HCT116 (cell line): Measurements from ENCODE around the gene ZNF319.

Experiments used
- CEBPB ChIP-seq: IDR thresholded peaks from 2 replicates; pipeline ENCODE4 v1.6.1; 2012; ENCODE audit warnings: low read depth
- CTCF ChIP-seq, 3 experiments: fragments of 200-600 bp in 1 of 3; sonication (generic) in 1 of 3; IDR thresholded peaks in 2 of 3; conservative IDR thresholded peaks in 1 of 3; 2 replicates each; pipeline ENCODE4 v1.5.1; 2012 to 2017; ENCODE audit warnings: low read depth in 2 of 3, low read length in 2 of 3, antibody characterized with exemption in 1 of 3, borderline replicate concordance in 1 of 3, control low read depth in 1 of 3, mild to moderate bottlenecking in 1 of 3, mixed read lengths in 1 of 3, mixed run types in 1 of 3, moderate library complexity in 1 of 3; ENCODE audit not compliant: insufficient read depth in 1 of 3
- EGR1 ChIP-seq: IDR thresholded peaks from 2 replicates; pipeline ENCODE4 v1.6.1; 2012; ENCODE audit warnings: low read depth
- EZH2phosphoT487 ChIP-seq: fragments of 200-600 bp; IDR thresholded peaks from 2 replicates; pipeline ENCODE4 v1.6.1; 2018; ENCODE audit warnings: antibody characterized with exemption, borderline replicate concordance
- JUND ChIP-seq: IDR thresholded peaks from 2 replicates; pipeline ENCODE4 v1.6.1; 2012
- POLR2A ChIP-seq: IDR thresholded peaks from 2 replicates; pipeline ENCODE4 v1.7.0; 2011; ENCODE audit warnings: borderline replicate concordance; ENCODE audit not compliant: insufficient read depth, insufficient read length; ENCODE audit errors: extremely low read depth
- REST ChIP-seq: IDR thresholded peaks from 2 replicates; pipeline ENCODE4 v1.6.1; 2012; ENCODE audit warnings: low read depth
- ZBTB33 ChIP-seq: IDR thresholded peaks from 2 replicates; pipeline ENCODE4 v1.6.1; 2011; ENCODE audit warnings: mild to moderate bottlenecking, low read length, moderate library complexity; ENCODE audit not compliant: insufficient replicate concordance; ENCODE audit errors: extremely low read depth

GRCh38 chr16:57949595-57950238 is 50.8 kb downstream of the ZNF319 start:
- TF ChIP-seq EGR1 (no peak), CTCF (IDR thresholded peaks at IDR 0.05 in 2 of 3, conservative IDR thresholded peaks at IDR 0.05 in 1 of 3; ENCODE audit: borderline replicate concordance in 1 of 3, insufficient read depth in 1 of 3, low read depth in 2 of 3, low read length in 2 of 3) (no peak), JUND (no peak), EZH2phosphoT487 (no peak), POLR2A (no peak), CEBPB (no peak), ZBTB33 (no peak), REST (no peak)
